ENCODE data around the gene NECTIN4. TPM values are rescaled to one million over a fixed set of nuclear protein-coding genes. Genes with fewer than 3 reads are reported as not detected.

NECTIN4 gene
- total and polyA plus RNA-seq, 2 of the 13 experiments (the other 11 are each of a cell fraction or from before 2014, with no cell fraction given): 5.9 to 12.4 TPM

- TF ChIP-seq MLXIP (CRISPR knock-in tag; IDR thresholded peaks at IDR 0.05; ENCODE audit: borderline replicate concordance) (no peak), YEATS2 (CRISPR knock-in tag; IDR thresholded peaks at IDR 0.05; ENCODE audit: borderline replicate concordance) (no peak), ZSCAN5A (CRISPR knock-in tag; IDR thresholded peaks at IDR 0.05; ENCODE audit: borderline replicate concordance) (no peak), ZNF703 (CRISPR knock-in tag; IDR thresholded peaks at IDR 0.05; ENCODE audit: borderline replicate concordance) (no peak), CHD2 (IDR thresholded peaks at IDR 0.05; ENCODE audit: low read depth, low read length) (no peak), U2AF2 (IDR thresholded peaks at IDR 0.05; ENCODE audit: low read depth, low read length) (no peak)
Observed at GRCh38 chr1:161091796-161092507, 2.6 kb upstream of the NECTIN4 start (continued).

- intact Hi-C loops (cut with micrococcal nuclease; ENCODE audit: unreplicated experiment) (no loop called here), in situ Hi-C loops (cut with HindIII; ENCODE audit: extremely low pct_ligation_motif_present, low pct_unique_long_range_greater_than_20kb) (loop anchor here (10.0 kb wide), 1 partner anchor 96 kb away; no protein-coding TSS in a partner anchor)
- no peaks in the 10 kb centered on the region for H4K20me1 ChIP-seq (ENCODE audit: insufficient read depth, low read length)
- no peak overlapping the region for H3K4me2 ChIP-seq (ENCODE audit: low read depth, low read length)
- no peaks in the 10 kb centered on the region for H3K36me3 ChIP-seq (replicated peaks in 1 of 2; ENCODE audit: control insufficient read depth in 1 of 2, insufficient read depth in 2 of 2, low read length in 2 of 2)
- no peak overlapping the region for H3K4me3 ChIP-seq (replicated peaks in 1 of 3; ENCODE audit: insufficient read depth in 1 of 3, low read depth in 2 of 3, low read length in 3 of 3)
- H3K9me3 ChIP-seq (ENCODE audit: low read length): no peaks in the 10 kb centered on the region
- WGBS (ENCODE audit: low lambda C conversion rate): 4% methylated on average over 4 of the region's 5 CpGs
- H3K9ac ChIP-seq (ENCODE audit: insufficient read depth, low read depth, low read length): no peak overlapping the region
- BruUV-seq (replicated peaks): no TSS peak
- peaks cover 16% of the 10 kb centered on the region for H3K4me1 ChIP-seq (ENCODE audit: insufficient read depth, low read length)
- no peak overlapping the region for H2AFZ ChIP-seq (ENCODE audit: low read length)
- FAIRE-seq (no peak), DNase-seq (ENCODE audit: low spot score) (no peak), ATAC-seq (no peak)
- no peaks in the 10 kb centered on the region for H3K79me2 ChIP-seq (ENCODE audit: insufficient read depth, low read length)
- H3K27me3 ChIP-seq (ENCODE audit: control insufficient read depth in 1 of 2, insufficient read depth in 2 of 2, low read length in 2 of 2): peaks cover 3 to 38% of the 10 kb centered on the region in 2 experiments; a peak in 3 of 5 replicates
- ChIA-PET POLR2A (no interaction called here), CTCF (ENCODE audit: low intra/inter-chr PET ratio, low total read pairs) (no interaction called here)
- H3K27ac ChIP-seq (ENCODE audit: extremely low read length, insufficient read depth, low read length): no peak overlapping the region
- no peak for TF ChIP-seq ZNF326 (CRISPR knock-in tag; IDR thresholded peaks at IDR 0.05; ENCODE audit: borderline replicate concordance)
- no peak for TF ChIP-seq CTCF (CRISPR knock-in tag; IDR thresholded peaks at IDR 0.05)
- TF ChIP-seq ZNF841 (CRISPR knock-in tag; IDR thresholded peaks at IDR 0.05; ENCODE audit: borderline replicate concordance): no peak
- TF ChIP-seq DZIP1 (CRISPR knock-in tag; IDR thresholded peaks at IDR 0.05): no peak
- TF ChIP-seq THAP11 (CRISPR knock-in tag; IDR thresholded peaks at IDR 0.05): no peak
- no peak for TF ChIP-seq ZNF264 (CRISPR knock-in tag; IDR thresholded peaks at IDR 0.05)
- TF ChIP-seq NR0B2 (CRISPR knock-in tag; IDR thresholded peaks at IDR 0.05): no peak
Observed at GRCh38 chr1:161091093-161091492, 1.7 kb upstream of the NECTIN4 start.

Data from HepG2 (cell line).